AG08395 (cell line): ENCODE data around the gene PARP11.
A peak's percentile ranks its signal among the peaks of the same experiment; 100 is the strongest.
"Not testable (repeated sequence)": the region's sequence is repeated elsewhere in the genome, so short reads cannot be mapped to it uniquely, and the experiment has no call there.

Experiments used
- DNase-seq: peaks from one replicate; pipeline ENCODE4 v3.0.0; 2012; ENCODE audit warnings: mixed read lengths, low spot score

Gene PARP11

GRCh38 chr12:3882896-3883564 lies 9.8 kb upstream of the PARP11 start:
- peak; percentile 9 for DNase-seq

GRCh38 chr12:3882406-3882805 lies 9.2 kb upstream of the PARP11 start:
- DNase-seq = no peak

GRCh38 chr12:3881281-3881950 lies 8.2 kb upstream of the PARP11 start:
- no peak for DNase-seq

GRCh38 chr12:3879846-3880245 lies 6.6 kb upstream of the PARP11 start:
- no peak for DNase-seq

GRCh38 chr12:3871356-3871755 lies 1.8 kb downstream of the PARP11 start:
- DNase-seq = no peak

- no peak for DNase-seq
Observed at GRCh38 chr12:3869865-3870264, 3.3 kb downstream of the PARP11 start.

- no peak for DNase-seq
Observed at GRCh38 chr12:3869433-3869832, 3.8 kb downstream of the PARP11 start.

- no peak for DNase-seq
Observed at GRCh38 chr12:3863756-3864155, 9.4 kb downstream of the PARP11 start.

GRCh38 chr12:3842517-3842916 lies 30.7 kb downstream of the PARP11 start:
- DNase-seq = no peak

- DNase-seq = no peak
Observed at GRCh38 chr12:3841783-3842182, 31.4 kb downstream of the PARP11 start.

GRCh38 chr12:3840833-3841232 lies 32.4 kb downstream of the PARP11 start:
- not testable (repeated sequence) for DNase-seq

- DNase-seq = not testable (repeated sequence)
Observed at GRCh38 chr12:3839745-3840144, 33.5 kb downstream of the PARP11 start.

- DNase-seq = not testable (repeated sequence)
Observed at GRCh38 chr12:3838701-3839548, 34.3 kb downstream of the PARP11 start.

GRCh38 chr12:3838076-3838475 lies 35.1 kb downstream of the PARP11 start:
- no peak for DNase-seq

GRCh38 chr12:3837049-3837448 lies 36.1 kb downstream of the PARP11 start:
- no peak for DNase-seq

GRCh38 chr12:3836641-3837040 lies 36.6 kb downstream of the PARP11 start:
- DNase-seq = no peak

GRCh38 chr12:3835914-3836313 lies 37.3 kb downstream of the PARP11 start:
- DNase-seq = no peak

- no peak for DNase-seq
Observed at GRCh38 chr12:3834774-3835173, 38.4 kb downstream of the PARP11 start.

- no peak for DNase-seq
Observed at GRCh38 chr12:3833670-3834310, 39.4 kb downstream of the PARP11 start.

- no peak for DNase-seq
Observed at GRCh38 chr12:3832738-3833137, 40.5 kb downstream of the PARP11 start.

GRCh38 chr12:3828888-3829287 lies 44.3 kb downstream of the PARP11 start:
- no peak for DNase-seq

- DNase-seq = no peak
Observed at GRCh38 chr12:3827301-3828000, 45.7 kb downstream of the PARP11 start.
